Mammary epithelial cell (primary cell): ENCODE measurements around the gene PAIP2.

ENCODE experiments used
- EZH2 ChIP-seq: IDR thresholded peaks from 2 replicates; pipeline ENCODE4 v1.6.1; 2012; ENCODE audit warnings: low read length, inconsistent platforms, borderline replicate concordance
- TF ChIP-seq, protein P1 (sequence below), 2 donors: IDR thresholded peaks in 1 of 2; conservative IDR thresholded peaks in 1 of 2; 2 replicates each; pipeline ENCODE4 v1.5.1; 2011 to 2012; ENCODE audit warnings: inconsistent platforms in 2 of 2, low read length in 2 of 2, mild to moderate bottlenecking in 2 of 2, control low read depth in 1 of 2, low read depth in 1 of 2; ENCODE audit not compliant: insufficient read depth in 1 of 2; ENCODE audit errors: extremely low read depth in 1 of 2

DNA sequence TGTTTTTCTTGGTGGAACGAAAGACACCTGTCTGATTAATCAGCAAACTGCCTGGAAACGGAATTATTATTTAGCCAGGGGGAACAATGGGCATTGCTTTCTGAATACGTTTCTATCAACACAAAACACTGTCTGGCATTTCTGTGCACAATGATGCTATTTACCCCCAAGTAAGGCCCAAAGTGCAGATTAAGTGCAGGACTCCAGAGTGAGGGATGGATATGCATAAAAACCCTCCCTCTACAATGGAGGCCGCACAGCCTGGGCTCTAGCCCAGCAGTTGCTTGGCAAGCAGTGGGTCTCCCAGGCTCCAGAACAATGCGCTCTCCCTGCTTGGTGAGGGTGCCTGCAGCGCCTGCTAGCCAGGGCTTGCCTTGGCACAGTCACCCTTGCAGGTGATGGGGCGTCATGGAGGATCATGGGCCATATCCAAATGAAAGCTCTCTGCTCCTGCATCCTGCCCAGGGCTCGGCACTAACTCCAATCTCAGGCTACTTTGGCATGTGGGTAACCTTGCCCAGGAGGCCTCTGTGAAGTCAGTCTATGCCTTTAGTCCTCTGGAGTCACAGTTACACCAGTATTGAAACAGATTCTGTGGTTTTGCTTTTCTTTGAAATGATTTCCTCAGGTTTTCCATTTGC is 73.7 kb downstream of the PAIP2 start:
- TF ChIP-seq, protein P1, sequence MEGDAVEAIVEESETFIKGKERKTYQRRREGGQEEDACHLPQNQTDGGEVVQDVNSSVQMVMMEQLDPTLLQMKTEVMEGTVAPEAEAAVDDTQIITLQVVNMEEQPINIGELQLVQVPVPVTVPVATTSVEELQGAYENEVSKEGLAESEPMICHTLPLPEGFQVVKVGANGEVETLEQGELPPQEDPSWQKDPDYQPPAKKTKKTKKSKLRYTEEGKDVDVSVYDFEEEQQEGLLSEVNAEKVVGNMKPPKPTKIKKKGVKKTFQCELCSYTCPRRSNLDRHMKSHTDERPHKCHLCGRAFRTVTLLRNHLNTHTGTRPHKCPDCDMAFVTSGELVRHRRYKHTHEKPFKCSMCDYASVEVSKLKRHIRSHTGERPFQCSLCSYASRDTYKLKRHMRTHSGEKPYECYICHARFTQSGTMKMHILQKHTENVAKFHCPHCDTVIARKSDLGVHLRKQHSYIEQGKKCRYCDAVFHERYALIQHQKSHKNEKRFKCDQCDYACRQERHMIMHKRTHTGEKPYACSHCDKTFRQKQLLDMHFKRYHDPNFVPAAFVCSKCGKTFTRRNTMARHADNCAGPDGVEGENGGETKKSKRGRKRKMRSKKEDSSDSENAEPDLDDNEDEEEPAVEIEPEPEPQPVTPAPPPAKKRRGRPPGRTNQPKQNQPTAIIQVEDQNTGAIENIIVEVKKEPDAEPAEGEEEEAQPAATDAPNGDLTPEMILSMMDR (conservative IDR thresholded peaks at IDR 0.05 in 1 of 2, IDR thresholded peaks at IDR 0.05 in 1 of 2; ENCODE audit: extremely low read depth in 1 of 2, insufficient read depth in 1 of 2, low read depth in 1 of 2, low read length in 2 of 2): no peak
- no peak for TF ChIP-seq EZH2
